Bronchial epithelial cell (primary cell): Measurements from ENCODE around the gene MFRP. TPM values are rescaled to one million over a fixed set of nuclear protein-coding genes. Genes with fewer than 3 reads are reported as not detected.

ENCODE experiments used
- DNase-seq: peaks from one replicate; pipeline ENCODE4 v3.0.0-alpha.2; 2010; ENCODE audit warnings: low read depth
- FAIRE-seq: peaks from 2 replicates; lab custom pipeline; 2011; peaks lifted over from hg19 to GRCh38; lab: Jason Lieb, UNC
- H3K27me3 ChIP-seq: 2 replicates; pipeline ENCODE4 v1.5.1; 2011; ENCODE audit warnings: low read length; ENCODE audit not compliant: control insufficient read depth, insufficient read depth
- H3K36me3 ChIP-seq: 2 replicates; pipeline ENCODE4 v1.5.1; 2011; ENCODE audit warnings: low read length; ENCODE audit not compliant: control insufficient read depth, insufficient read depth
- H3K4me3 ChIP-seq: 2 replicates; pipeline ENCODE4 v1.5.1; 2011; ENCODE audit warnings: mild to moderate bottlenecking, low read depth, low read length, control low read depth
- CTCF ChIP-seq: IDR thresholded peaks from 2 replicates; pipeline ENCODE4 v1.5.1; 2011; ENCODE audit warnings: mild to moderate bottlenecking, moderate library complexity, low read length, control low read depth, inconsistent platforms; ENCODE audit not compliant: insufficient read depth, severe bottlenecking
- total RNA-seq: library from RNA; depleted of rRNA; stranded (reverse); fragments of >200 nt; gene quantifications from 2 replicates; pipeline ENCODE4 v1.2.1, GENCODE V29; 2014

MFRP gene
- total RNA-seq, 1 donor from 2014 or later: not detected

GRCh38 chr11:119341222-119342022 is 5.1 kb downstream of the MFRP start:
- no peak for DNase-seq
- H3K4me3 ChIP-seq: no peak overlapping the region

GRCh38 chr11:119340335-119341221 is 5.9 kb downstream of the MFRP start, which contains the start of gene C1QTNF5:
Gene C1QTNF5, minus strand, starts transcription at chr11:119340883. Its CDS starts 486 bp downstream, at chr11:119340397.
- peaks cover 15% of the 10 kb centered on the region for H3K27me3 ChIP-seq
- no peak for TF ChIP-seq CTCF
- FAIRE-seq (no peak), DNase-seq (no peak)
- H3K36me3 ChIP-seq: peaks cover 5% of the 10 kb centered on the region
- peak within 1 kb of the TSS; percentile 29 for H3K4me3 ChIP-seq

More at GRCh38 chr11:119341222-119342022, 5.1 kb downstream of the MFRP start:
- no peak for TF ChIP-seq CTCF
- FAIRE-seq: no peak
- H3K27me3 ChIP-seq: peaks cover 17% of the 10 kb centered on the region
- H3K36me3 ChIP-seq: peaks cover 5% of the 10 kb centered on the region

- TF ChIP-seq CTCF: peak; percentile 88
- DNase-seq (no peak), FAIRE-seq (no peak)
- Histone ChIP-seq H3K4me3 (peak overlapping the region; percentile 29), H3K27me3 (peaks cover 15% of the 10 kb centered on the region), H3K36me3 (peaks cover 5% of the 10 kb centered on the region)
Measured at GRCh38 chr11:119339589-119340334, 6.7 kb downstream of the MFRP start.

- no peak overlapping the region for H3K4me3 ChIP-seq
- no peak for FAIRE-seq
Measured at GRCh38 chr11:119338965-119339588, 7.4 kb downstream of the MFRP start.

More at GRCh38 chr11:119338965-119339588, 7.4 kb downstream of the MFRP start:
- peaks cover 15% of the 10 kb centered on the region for H3K27me3 ChIP-seq
- H3K36me3 ChIP-seq: peaks cover 5% of the 10 kb centered on the region
- DNase-seq: no peak
- TF ChIP-seq CTCF: no peak
